ENCODE results near the gene GEMIN8. TPM values are rescaled to one million over a fixed set of nuclear protein-coding genes. Genes with fewer than 3 reads are reported as not detected.
A peak's percentile ranks its signal among the peaks of the same experiment; 100 is the strongest.

Gene GEMIN8
- total RNA-seq, 2 experiments from 2014 or later: 10.2 to 11.1 TPM

DNA sequence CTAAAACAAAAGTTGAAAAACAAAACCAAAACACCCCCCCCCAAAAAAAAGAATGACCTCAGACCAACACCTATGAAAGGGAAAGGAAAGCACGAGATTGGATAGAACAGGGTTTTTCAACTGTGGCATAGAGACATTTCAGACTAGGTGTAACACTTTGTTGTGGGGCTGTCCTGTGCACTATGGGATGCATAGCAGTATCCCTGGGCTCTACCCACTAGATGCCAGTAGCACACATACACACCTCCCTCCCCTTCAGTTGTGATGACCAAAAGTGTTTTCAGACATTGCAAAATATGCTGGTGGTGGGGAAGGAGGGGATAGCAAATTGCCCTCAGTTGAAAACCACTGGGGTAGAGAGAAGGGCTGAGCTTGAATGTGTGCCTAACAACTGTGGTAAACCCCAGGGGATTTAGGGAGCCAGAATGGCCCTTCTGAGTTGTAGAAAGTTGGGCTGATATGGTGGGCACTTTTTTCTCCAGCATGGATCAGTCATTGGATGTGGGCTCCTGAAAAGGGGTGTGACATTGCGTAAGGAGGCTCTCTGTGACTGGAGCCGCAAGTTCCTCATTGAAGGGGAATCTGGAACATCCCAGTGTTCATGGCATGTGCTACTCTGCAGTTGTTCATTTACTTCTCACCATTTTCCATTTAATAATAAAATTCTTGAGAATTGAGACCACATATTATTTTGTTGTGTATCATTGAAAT is 8.8 kb upstream of the GEMIN8 start:
- Histone ChIP-seq H3K4me1 (ENCODE audit: insufficient read depth, low read length) (no peaks in the 10 kb centered on the region), H3K9me3 (ENCODE audit: control insufficient read depth in 1 of 2, insufficient read depth in 1 of 2, low read length in 2 of 2) (no peaks in the 10 kb centered on the region), H3K4me3 (ENCODE audit: low read length) (no peak overlapping the region), H3K27me3 (ENCODE audit: control insufficient read depth in 1 of 2, insufficient read depth in 2 of 2, low read length in 2 of 2) (no peaks in the 10 kb centered on the region), H3K27ac (ENCODE audit: low read depth in 1 of 2, low read length in 2 of 2) (no peak overlapping the region), H3K36me3 (ENCODE audit: insufficient read depth, low read length) (no peaks in the 10 kb centered on the region)
- CTCF ChIA-PET: interaction anchor here (1.0 to 1.3 kb wide), 2 partner anchors 551 to 1204 kb away, joined by 3 read pairs; no protein-coding TSS in a partner anchor
- Mint-ChIP-seq H3K27ac (no peak overlapping the region), H3K4me3 (no peak overlapping the region), H3K36me3 (ENCODE audit: low read depth) (no peaks in the 10 kb centered on the region), H3K27me3 (no peaks in the 10 kb centered on the region), H3K9me3 (no peaks in the 10 kb centered on the region), H3K4me1 (ENCODE audit: low read depth) (no peaks in the 10 kb centered on the region)
- POLR2A ChIA-PET: interaction anchor here (1.0 kb wide), 1 partner anchor 9 kb away, joined by 3 read pairs; no protein-coding TSS in a partner anchor
- DNase-seq (peak in 2 of 14 experiments; percentile 22 to 24), ATAC-seq (ENCODE audit: poor library complexity) (no peak)
- TF ChIP-seq, protein P1, sequence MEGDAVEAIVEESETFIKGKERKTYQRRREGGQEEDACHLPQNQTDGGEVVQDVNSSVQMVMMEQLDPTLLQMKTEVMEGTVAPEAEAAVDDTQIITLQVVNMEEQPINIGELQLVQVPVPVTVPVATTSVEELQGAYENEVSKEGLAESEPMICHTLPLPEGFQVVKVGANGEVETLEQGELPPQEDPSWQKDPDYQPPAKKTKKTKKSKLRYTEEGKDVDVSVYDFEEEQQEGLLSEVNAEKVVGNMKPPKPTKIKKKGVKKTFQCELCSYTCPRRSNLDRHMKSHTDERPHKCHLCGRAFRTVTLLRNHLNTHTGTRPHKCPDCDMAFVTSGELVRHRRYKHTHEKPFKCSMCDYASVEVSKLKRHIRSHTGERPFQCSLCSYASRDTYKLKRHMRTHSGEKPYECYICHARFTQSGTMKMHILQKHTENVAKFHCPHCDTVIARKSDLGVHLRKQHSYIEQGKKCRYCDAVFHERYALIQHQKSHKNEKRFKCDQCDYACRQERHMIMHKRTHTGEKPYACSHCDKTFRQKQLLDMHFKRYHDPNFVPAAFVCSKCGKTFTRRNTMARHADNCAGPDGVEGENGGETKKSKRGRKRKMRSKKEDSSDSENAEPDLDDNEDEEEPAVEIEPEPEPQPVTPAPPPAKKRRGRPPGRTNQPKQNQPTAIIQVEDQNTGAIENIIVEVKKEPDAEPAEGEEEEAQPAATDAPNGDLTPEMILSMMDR (IDR thresholded peaks at IDR 0.05): no peak
- intact Hi-C loops (cut with DNase I, micrococcal nuclease): loop anchor here (1.0 to 10.0 kb wide), 5 partner anchors 489 to 1296 kb away; partner anchors contain the start of genes GLRA2 (in 1 of the 2), PIGA (in 1 of the 2) and TMSB4X (in 1 of the 2)

DNA sequence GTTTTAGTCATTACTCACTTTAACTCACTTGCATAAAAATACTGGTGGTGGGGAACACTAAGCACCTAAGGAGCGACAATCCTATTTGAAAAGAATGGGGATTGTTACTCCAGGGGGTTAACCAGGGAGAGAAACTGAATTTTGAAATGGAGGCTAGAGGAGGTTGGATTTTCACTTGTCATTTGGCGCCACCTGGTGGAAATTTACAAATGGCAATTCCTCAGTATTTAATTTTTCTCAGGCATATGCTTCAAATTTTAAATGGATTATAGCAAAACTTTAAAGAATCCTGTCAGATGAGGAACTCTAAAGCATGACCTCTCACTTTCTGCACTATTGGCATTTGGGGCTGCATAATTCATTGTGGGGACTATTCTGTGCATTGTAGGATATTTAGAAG is 2.7 kb upstream of the GEMIN8 start:
- Histone ChIP-seq H3K4me3 (ENCODE audit: low read length) (no peak overlapping the region), H3K4me1 (ENCODE audit: insufficient read depth, low read length) (peaks cover 23% of the 10 kb centered on the region), H3K36me3 (ENCODE audit: insufficient read depth, low read length) (no peaks in the 10 kb centered on the region), H3K27ac (ENCODE audit: low read depth in 1 of 2, low read length in 2 of 2) (no peak overlapping the region), H3K27me3 (ENCODE audit: control insufficient read depth in 1 of 2, insufficient read depth in 2 of 2, low read length in 2 of 2) (no peaks in the 10 kb centered on the region), H3K9me3 (ENCODE audit: control insufficient read depth in 1 of 2, insufficient read depth in 1 of 2, low read length in 2 of 2) (no peaks in the 10 kb centered on the region)
- intact Hi-C loops (cut with DNase I, micrococcal nuclease): loop anchor here (1.0 to 10.0 kb wide), 6 partner anchors 282 to 1302 kb away; partner anchors contain the start of genes PIGA (in 1 of the 2) and TMSB4X (in 1 of the 2)
- H3K27ac Mint-ChIP-seq: peak overlapping the region; percentile 97
- no peaks in the 10 kb centered on the region for H3K27me3 Mint-ChIP-seq
- H3K9me3 Mint-ChIP-seq: no peaks in the 10 kb centered on the region
- peaks cover 39% of the 10 kb centered on the region for H3K4me1 Mint-ChIP-seq (ENCODE audit: low read depth)
- ATAC-seq (ENCODE audit: poor library complexity) (no peak), DNase-seq (peak; percentile 32 to 82 (median 42))
- peaks cover 4% of the 10 kb centered on the region for H3K36me3 Mint-ChIP-seq (ENCODE audit: low read depth)
- TF ChIP-seq, protein P1 (IDR thresholded peaks at IDR 0.05): peak; percentile 63
- CTCF ChIA-PET: interaction anchor here (1.0 to 1.7 kb wide), 3 partner anchors 373 to 526 kb away, joined by 3 to 7 read pairs (median 5); no protein-coding TSS in a partner anchor
- H3K4me3 Mint-ChIP-seq: peak overlapping the region; percentile 75
- POLR2A ChIA-PET: interaction anchor here (1.0 to 1.3 kb wide), 2 partner anchors 298 to 525 kb away, joined by 4 to 6 read pairs; partner anchors contain the start of genes OFD1 and TRAPPC2

DNA sequence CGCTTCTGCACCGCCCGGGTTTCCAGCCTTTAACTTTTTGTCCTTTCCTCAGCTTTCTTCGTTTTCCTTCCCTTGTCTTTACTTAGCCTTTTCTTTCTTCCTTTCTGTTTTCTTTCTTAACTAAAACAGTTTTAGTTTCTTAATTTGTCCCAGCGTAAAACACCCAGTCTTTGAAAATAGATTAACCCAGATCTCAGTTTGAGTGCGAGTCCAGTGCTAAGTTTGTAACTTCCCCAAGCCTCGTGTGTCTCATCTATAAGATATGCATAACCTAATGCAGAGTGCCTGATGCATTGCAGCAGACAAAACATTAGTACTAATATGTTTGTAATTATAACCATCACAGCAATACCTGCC is 460 bp upstream of the GEMIN8 start:
- ATAC-seq (ENCODE audit: poor library complexity): no peak
- Histone ChIP-seq H3K4me3 (ENCODE audit: low read length) (peak overlapping the region; percentile 82), H3K4me1 (ENCODE audit: insufficient read depth, low read length) (peaks cover 29% of the 10 kb centered on the region), H3K27me3 (ENCODE audit: control insufficient read depth in 1 of 2, insufficient read depth in 2 of 2, low read length in 2 of 2) (no peaks in the 10 kb centered on the region), H3K9me3 (ENCODE audit: control insufficient read depth in 1 of 2, insufficient read depth in 1 of 2, low read length in 2 of 2) (no peaks in the 10 kb centered on the region), H3K36me3 (ENCODE audit: insufficient read depth, low read length) (no peaks in the 10 kb centered on the region), H3K27ac (ENCODE audit: low read depth in 1 of 2, low read length in 2 of 2) (peak overlapping the region; percentile 75 to 82)
- Mint-ChIP-seq H3K9me3 (no peaks in the 10 kb centered on the region), H3K4me1 (ENCODE audit: low read depth) (peaks cover 52% of the 10 kb centered on the region), H3K27ac (peak overlapping the region; percentile 97), H3K4me3 (peak overlapping the region; percentile 99), H3K36me3 (ENCODE audit: low read depth) (peaks cover 8% of the 10 kb centered on the region), H3K27me3 (no peaks in the 10 kb centered on the region)
- intact Hi-C loops (cut with DNase I, micrococcal nuclease): loop anchor here (5.0 to 10.0 kb wide), 3 partner anchors 1055 to 1305 kb away; partner anchors contain the start of genes PIGA (in 1 of the 2) and TMSB4X (in 1 of the 2)
- TF ChIP-seq, protein P1 (IDR thresholded peaks at IDR 0.05): no peak
- POLR2A ChIA-PET: interaction anchor here (0.8 to 2.7 kb wide), 8 partner anchors 14 to 1060 kb away, joined by 3 to 22 read pairs (median 3); partner anchors contain the start of genes OFD1, RAB9A, TCEANC and TRAPPC2
- CTCF ChIA-PET: interaction anchor here (1.0 to 1.2 kb wide), 2 partner anchors 523 to 1216 kb away, joined by 3 to 5 read pairs; no protein-coding TSS in a partner anchor
- peak in 2 of 14 experiments; percentile 26 to 31 for DNase-seq

Data from CD4-positive, alpha-beta T cell (primary cell).